HG03045 (cell line): ENCODE data around the gene ORMDL1.
"Not testable (repeated sequence)": the region's sequence is repeated elsewhere in the genome, so short reads cannot be mapped to it uniquely, and the experiment has no call there.

Experiments
- ATAC-seq: cut with Tn5 transposase; IDR thresholded peaks from one replicate; pipeline ENCODE4 v1.9.1; 2021; ENCODE audit warnings: mild to moderate bottlenecking, moderate library complexity; ENCODE audit not compliant: unreplicated experiment

Gene ORMDL1

DNA sequence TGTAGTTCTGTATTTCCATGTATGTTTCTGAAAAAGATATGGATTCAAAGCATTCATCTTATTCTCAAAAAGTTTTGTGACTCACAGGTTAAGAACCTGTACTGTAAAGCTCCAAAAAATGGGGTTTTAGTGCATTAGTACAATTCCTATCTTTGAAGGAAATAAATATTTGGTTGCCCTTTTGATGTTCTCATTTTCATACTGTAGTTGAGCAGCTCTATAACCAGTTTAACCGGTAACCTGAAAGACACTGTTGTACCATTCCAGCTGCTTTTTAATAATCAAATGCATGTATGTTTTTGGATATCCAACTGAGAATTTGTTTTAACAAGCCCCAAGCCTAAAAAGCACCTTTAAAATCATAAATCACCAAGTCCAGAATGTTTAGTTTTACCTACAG lies 11.9 kb downstream of the ORMDL1 start:
- no peak for ATAC-seq

GRCh38 chr2:189770590-189771322 lies 13.4 kb downstream of the ORMDL1 start:
- no peak for ATAC-seq

DNA sequence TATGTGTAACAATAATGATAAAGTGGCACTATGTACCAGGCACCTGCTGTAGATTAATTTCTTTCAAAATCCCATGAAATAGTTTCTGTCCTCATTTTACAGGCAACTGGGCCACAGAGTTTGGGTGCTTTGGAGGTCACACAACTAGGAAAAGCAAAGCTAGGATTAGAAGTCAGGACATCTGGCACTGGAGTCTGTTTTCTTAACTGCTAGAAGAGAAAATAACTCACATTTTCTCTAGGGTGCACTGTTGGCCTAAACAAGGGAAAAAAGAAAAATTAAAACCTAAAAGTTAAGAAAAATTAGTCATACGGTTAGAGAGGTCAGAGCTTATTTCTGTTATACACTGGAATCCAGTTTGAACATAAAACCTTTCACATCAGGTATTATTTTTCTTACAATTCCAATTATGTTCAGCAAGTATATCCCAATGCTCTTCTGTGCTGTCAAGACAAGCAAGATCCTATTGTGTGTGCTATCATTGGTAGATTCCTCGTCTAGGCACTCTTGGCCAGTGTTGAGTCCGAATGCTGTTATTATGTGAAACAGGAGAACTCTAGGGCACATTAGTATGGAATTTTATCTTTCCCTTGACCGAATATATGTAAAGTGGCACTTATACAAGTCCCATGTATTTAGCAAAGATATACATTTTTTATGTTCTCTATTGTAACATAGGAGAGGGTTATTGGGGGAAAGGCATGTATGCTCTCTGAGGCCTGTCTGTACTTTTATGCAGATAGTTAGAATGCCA lies 20.1 kb downstream of the ORMDL1 start:
- ATAC-seq: no peak

- ATAC-seq: peak; percentile 98
Observed at GRCh38 chr2:189762551-189763298, 21.4 kb downstream of the ORMDL1 start, which contains the start of gene OSGEPL1. Gene OSGEPL1, minus strand, starts transcription at chr2:189762792. Its CDS starts 1,152 bp downstream, at chr2:189761640.

DNA sequence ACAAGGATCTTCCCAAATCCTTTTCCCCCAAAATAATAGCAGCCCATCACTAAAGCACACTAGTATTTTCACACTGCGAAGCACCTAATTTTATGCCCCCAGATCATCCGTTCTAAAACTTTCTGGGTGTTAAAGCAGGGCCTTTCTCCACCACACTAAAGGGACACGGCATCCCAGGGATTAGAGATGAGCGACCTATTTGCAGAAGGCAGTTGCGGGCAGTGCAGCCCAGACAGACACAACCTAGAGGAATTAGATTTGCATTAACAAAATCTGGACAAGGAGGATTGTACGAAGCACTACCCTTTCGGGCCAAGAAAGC lies 21.9 kb downstream of the ORMDL1 start:
- ATAC-seq: no peak

GRCh38 chr2:189760154-189760553 lies 24.0 kb downstream of the ORMDL1 start:
- not testable (repeated sequence) for ATAC-seq

DNA sequence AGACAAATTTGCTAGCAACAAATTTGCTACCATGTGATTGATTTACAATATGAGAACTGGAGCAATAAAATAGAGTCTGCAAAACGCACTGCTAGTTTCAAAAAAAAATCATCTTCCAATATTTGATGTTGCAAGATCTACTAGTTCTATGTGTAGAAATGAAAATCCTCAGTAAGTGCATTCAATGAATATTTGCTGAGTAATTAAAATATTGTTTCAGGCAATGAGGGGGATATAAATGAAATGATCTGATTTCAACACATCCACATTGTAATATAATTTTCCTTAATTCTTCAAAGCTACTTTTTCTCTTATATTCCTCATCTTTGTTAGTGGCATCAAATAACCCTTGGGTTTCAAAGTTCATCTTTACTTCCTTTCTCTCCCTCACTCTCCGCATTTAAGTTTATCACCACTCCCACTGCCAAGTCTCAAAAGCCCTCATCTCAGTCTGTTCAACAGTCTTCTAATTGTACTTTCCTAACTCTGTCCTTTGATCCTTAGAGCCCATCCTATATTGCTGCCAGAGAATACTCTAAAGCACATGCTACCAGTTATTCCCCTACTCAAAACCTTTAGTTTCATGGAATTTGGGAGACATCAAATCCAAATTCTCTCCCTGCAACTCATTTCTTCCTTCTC lies 27.7 kb downstream of the ORMDL1 start:
- no peak for ATAC-seq

GRCh38 chr2:189751080-189751658 lies 33.0 kb downstream of the ORMDL1 start:
- peak; percentile 43 for ATAC-seq

GRCh38 chr2:189729430-189729829 lies 54.7 kb downstream of the ORMDL1 start:
- no peak for ATAC-seq

DNA sequence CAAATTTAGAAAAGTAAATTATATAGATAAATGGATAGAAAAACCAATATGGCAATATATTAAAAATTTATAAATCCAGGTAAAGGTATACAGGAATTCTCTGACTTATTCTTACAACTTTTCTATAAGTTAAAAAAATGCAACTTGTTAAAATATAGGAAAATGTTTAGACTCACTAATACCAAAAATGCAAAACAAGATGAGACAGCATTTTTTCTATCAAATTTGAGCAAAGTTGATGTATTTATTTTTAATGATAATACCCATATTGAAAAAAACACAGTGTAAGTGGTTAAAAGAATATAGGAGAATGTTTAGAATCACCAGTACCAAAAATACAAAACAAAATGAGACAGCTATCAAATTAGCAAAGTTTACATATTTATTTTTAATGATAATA lies 57.3 kb downstream of the ORMDL1 start:
- no peak for ATAC-seq

DNA sequence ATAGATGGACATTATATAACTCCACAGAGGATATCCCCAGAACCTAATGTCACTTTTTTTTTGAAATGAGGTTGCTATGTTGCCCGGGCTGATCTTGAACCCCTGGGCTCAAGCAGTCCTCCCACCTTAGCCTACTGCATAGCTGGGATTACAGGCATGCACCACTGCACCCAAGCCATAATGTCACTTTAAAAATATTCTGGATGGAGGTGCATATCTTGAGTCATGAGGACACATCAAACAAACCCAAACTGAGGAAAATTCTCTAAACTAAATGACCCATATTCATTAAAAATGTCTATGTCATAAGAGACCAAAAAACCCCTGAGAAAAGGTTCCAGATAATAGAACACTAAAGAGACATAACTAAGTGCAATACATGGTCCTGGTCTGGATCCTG lies 57.9 kb downstream of the ORMDL1 start:
- no peak for ATAC-seq

DNA sequence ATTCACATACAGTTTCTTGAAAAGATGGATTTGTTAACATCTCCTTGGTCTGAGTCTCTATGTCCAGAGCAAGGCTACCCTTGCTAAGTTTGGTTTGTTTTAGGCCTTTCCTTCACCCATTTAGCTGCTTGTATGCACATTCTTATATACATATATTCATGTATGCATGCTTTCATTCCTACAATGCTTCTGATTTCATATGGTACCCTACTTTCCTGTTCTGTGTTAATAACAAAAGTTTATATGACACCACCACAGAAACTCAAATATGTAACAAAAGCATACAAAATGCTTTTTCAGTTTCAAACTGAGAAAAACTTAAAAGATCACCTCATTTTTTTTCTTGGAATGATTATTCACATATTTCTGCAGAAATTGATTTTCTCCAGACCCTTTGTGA lies 60.9 kb downstream of the ORMDL1 start:
- no peak for ATAC-seq
